OCI-LY7 (cell line): ENCODE measurements around the gene BMPER.

Experiments used
- EZH2phosphoT487 ChIP-seq: fragments of 200-600 bp; sonication (generic); IDR thresholded peaks from 2 replicates; pipeline ENCODE4 v1.6.1; 2018; ENCODE audit warnings: low read depth, borderline replicate concordance, mild to moderate bottlenecking, mixed run types, antibody characterized with exemption, low read length, moderate library complexity, mixed read lengths
- TF ChIP-seq, protein P1 (sequence below): fragments of 200-600 bp; sonication (generic); conservative IDR thresholded peaks from 2 replicates; pipeline ENCODE4 v1.5.1; 2014; ENCODE audit warnings: mild to moderate bottlenecking, antibody characterized with exemption, low read length, moderate library complexity, mixed read lengths

DNA sequence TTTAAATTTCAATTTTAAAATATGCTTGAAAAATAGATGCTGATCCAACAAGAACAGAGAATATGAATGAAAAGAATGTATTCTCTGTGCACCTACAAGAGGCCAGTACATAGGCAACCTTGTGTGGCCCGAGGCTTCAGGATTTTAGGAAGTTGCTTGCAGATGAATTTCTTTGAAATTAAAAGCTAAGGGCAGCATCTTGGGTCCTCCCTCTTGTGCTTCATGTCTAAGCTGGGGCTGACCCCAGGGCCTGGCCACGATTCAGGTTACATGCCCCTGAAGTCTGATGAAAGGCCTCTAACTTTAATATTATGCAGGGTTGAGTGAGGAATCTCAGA is 138.9 kb downstream of the BMPER start:
- TF ChIP-seq, protein P1, sequence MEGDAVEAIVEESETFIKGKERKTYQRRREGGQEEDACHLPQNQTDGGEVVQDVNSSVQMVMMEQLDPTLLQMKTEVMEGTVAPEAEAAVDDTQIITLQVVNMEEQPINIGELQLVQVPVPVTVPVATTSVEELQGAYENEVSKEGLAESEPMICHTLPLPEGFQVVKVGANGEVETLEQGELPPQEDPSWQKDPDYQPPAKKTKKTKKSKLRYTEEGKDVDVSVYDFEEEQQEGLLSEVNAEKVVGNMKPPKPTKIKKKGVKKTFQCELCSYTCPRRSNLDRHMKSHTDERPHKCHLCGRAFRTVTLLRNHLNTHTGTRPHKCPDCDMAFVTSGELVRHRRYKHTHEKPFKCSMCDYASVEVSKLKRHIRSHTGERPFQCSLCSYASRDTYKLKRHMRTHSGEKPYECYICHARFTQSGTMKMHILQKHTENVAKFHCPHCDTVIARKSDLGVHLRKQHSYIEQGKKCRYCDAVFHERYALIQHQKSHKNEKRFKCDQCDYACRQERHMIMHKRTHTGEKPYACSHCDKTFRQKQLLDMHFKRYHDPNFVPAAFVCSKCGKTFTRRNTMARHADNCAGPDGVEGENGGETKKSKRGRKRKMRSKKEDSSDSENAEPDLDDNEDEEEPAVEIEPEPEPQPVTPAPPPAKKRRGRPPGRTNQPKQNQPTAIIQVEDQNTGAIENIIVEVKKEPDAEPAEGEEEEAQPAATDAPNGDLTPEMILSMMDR = no peak
- no peak for TF ChIP-seq EZH2phosphoT487
